HAP-1 (cell line): ENCODE results near the gene TJP2.
A peak's percentile ranks its signal among the peaks of the same experiment; 100 is the strongest.
"Not testable (repeated sequence)": the region's sequence is repeated elsewhere in the genome, so short reads cannot be mapped to it uniquely, and the experiment has no call there.

Source experiments
- DNase-seq, 2 experiments: peaks; one replicate each; pipeline ENCODE4 v3.0.0-alpha.2; 2016 to 2020; ENCODE audit warnings: low spot score in 2 of 2
- H3K27me3 ChIP-seq: fragments of 250-450 bp; sonication (Bioruptor Pico); 2 replicates; pipeline ENCODE4 v1.5.1; 2020; ENCODE audit warnings: low read depth, mild to moderate bottlenecking, moderate library complexity
- H3K36me3 ChIP-seq: fragments of 250-450 bp; sonication (Bioruptor Pico); replicated peaks from 2 replicates; pipeline ENCODE4 v1.5.1; 2020; ENCODE audit warnings: mild to moderate bottlenecking
- H3K4me1 ChIP-seq: fragments of 250-450 bp; sonication (Bioruptor Pico); 2 replicates; pipeline ENCODE4 v1.5.1; 2020; ENCODE audit warnings: mild to moderate bottlenecking
- H3K4me3 ChIP-seq: fragments of 250-450 bp; sonication (Bioruptor Pico); 2 replicates; pipeline ENCODE4 v1.5.1; 2020; ENCODE audit warnings: mild to moderate bottlenecking, moderate library complexity
- H3K9me3 ChIP-seq: fragments of 250-450 bp; sonication (Bioruptor Pico); 2 replicates; pipeline ENCODE4 v1.5.1; 2020; ENCODE audit warnings: mild to moderate bottlenecking, moderate library complexity
- in situ Hi-C: fragments of 300-500 bp; cut with MboI; formaldehyde crosslinking; loops from 3 replicates; pipeline ENCODE4 v1.14.3; 2020; ENCODE audit warnings: low sequenced_read_pairs, inconsistent platforms, mixed read lengths

TJP2 gene

GRCh38 chr9:69272212-69272611 is 98.1 kb downstream of the TJP2 start:
- H3K27me3 ChIP-seq = peaks cover 47% of the 10 kb centered on the region
- H3K36me3 ChIP-seq = no peaks in the 10 kb centered on the region
- no peaks in the 10 kb centered on the region; the same call in 1 of the 2 replicates for H3K9me3 ChIP-seq
- no peaks in the 10 kb centered on the region for H3K4me1 ChIP-seq
- DNase-seq = no peak
- no peak overlapping the region for H3K4me3 ChIP-seq
- in situ Hi-C loops = no loop called here

DNA sequence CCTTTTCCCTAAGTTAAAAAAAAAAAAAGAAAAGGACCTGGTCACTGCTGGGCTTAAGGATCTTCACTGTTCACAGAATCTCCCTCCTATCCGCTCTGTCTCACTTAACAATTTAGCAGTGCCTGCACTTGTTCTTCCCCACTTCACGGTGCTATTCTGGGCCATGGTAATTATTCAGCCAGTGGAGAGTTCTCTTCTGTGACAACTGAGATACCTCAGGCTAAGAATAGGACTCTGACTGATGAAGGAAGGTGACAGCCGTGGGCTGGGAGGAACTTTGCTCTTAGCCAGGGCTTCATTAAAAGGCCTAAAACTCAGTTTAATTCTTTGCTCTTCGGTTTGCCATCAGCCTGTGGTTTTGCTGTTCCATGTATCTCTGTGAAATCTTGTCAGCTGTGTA is 99.1 kb downstream of the TJP2 start:
- DNase-seq = no peak
- H3K9me3 ChIP-seq = no peaks in the 10 kb centered on the region; the same call in 1 of the 2 replicates
- peaks cover 53% of the 10 kb centered on the region for H3K27me3 ChIP-seq
- H3K4me3 ChIP-seq = no peak overlapping the region
- H3K36me3 ChIP-seq = no peaks in the 10 kb centered on the region
- H3K4me1 ChIP-seq = no peaks in the 10 kb centered on the region
- in situ Hi-C loops = no loop called here

DNA sequence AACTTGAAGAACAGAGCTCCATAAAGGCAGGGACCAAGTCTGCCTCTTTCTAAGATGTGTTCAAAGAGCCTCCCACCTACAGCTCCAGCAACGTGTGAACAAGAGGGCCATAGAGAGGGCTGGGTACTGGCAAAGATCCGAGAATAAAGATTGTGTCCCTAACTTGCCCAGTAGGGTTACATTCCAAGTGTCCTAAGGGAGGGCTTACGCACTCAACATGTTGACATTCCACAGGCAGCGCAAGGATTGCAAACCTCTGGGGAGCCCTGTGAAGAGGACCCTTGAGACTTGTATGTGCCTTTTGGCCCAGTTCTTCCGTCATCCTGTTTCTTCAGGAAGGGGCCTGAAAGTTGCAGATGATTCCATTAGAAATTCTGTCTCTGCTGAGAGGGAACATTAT is 102.7 kb downstream of the TJP2 start:
- no peaks in the 10 kb centered on the region for H3K9me3 ChIP-seq
- H3K4me1 ChIP-seq = no peaks in the 10 kb centered on the region
- H3K36me3 ChIP-seq = no peaks in the 10 kb centered on the region
- in situ Hi-C loops = no loop called here
- H3K4me3 ChIP-seq = no peak overlapping the region
- DNase-seq = no peak
- peaks cover 65% of the 10 kb centered on the region for H3K27me3 ChIP-seq

DNA sequence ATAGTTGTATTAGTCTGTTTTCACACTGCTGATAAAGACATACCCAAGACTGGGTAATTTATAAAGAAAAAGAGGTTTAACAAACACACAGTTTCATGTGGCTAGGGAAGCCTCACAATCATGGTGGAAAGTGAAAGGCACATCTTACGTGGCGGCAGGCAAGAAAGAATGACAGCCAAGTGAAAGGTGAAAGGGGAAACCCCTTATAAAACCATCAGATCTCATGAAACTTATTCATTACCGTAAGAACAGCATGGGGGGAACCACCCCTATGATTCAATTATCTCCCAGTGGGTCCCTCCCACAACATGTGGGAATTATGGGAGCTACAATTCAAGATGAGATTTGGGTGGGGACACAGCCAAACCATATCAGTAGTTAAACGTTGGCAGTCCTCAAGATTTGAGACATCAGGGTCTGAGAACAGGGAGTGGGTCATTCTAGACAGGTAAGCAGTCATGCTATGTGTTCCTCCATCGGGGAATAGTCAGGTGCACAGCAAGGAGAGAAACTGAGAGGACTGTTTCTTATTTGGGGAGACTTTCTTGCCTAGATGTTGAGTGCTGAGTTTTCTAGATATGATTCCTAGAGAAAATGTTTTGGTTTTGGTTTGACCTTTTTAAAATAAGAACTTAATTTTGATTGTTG is 105.1 kb downstream of the TJP2 start:
- no peak overlapping the region for H3K4me3 ChIP-seq
- H3K4me1 ChIP-seq = peaks cover 14% of the 10 kb centered on the region
- in situ Hi-C loops = no loop called here
- H3K9me3 ChIP-seq = no peaks in the 10 kb centered on the region
- no peaks in the 10 kb centered on the region for H3K36me3 ChIP-seq
- DNase-seq = no peak
- peaks cover 66% of the 10 kb centered on the region for H3K27me3 ChIP-seq

DNA sequence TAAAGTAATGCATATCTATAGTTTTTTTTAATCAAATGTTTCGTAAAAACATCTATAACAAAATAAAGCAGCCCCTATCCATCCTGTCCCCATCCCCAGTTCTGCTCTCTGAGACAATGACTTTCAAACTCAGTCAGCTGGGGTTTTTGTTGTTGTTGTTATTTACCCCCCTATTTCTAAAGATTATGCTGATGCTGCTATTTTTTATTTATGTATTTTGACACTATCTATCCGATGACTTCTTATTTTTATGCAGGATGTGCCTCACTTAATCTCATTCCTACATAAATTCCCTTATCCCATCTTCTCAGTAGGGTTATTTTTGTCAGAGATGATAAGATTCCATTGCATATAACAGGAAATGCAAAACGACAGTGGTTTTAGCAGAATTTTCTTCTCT is 105.7 kb downstream of the TJP2 start:
- in situ Hi-C loops = no loop called here
- Histone ChIP-seq H3K4me1 (peaks cover 14% of the 10 kb centered on the region), H3K4me3 (no peak overlapping the region), H3K36me3 (no peaks in the 10 kb centered on the region), H3K9me3 (peaks cover under 1% of the 10 kb centered on the region), H3K27me3 (peaks cover 63% of the 10 kb centered on the region)
- no peak for DNase-seq

DNA sequence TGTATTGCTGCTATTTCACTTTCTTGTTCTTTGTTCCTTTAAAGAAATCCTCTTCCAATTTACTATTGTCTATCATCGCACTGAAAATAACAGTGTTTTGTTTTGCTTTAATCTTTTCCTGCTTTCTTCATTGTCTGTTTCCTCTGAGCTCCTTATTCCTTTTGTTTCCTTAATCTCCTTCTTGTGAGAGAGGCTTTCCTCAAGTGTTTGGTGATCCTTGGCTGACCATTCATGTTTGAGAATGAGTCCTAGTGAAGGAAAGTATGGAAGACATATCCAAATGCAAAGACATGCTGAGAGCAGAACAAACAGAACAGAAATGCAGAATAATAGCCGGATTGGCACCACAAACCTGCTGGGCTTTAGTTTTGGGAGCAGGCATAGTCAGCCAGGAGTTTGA is 108.9 kb downstream of the TJP2 start:
- Histone ChIP-seq H3K27me3 (peaks cover 69% of the 10 kb centered on the region), H3K36me3 (no peaks in the 10 kb centered on the region), H3K9me3 (peaks cover 9% of the 10 kb centered on the region), H3K4me3 (no peak overlapping the region), H3K4me1 (peaks cover 14% of the 10 kb centered on the region)
- in situ Hi-C loops = no loop called here
- DNase-seq = peak; percentile 49 to 95

- H3K9me3 ChIP-seq = no peaks in the 10 kb centered on the region
- in situ Hi-C loops = no loop called here
- H3K4me3 ChIP-seq = no peak overlapping the region
- H3K36me3 ChIP-seq = no peaks in the 10 kb centered on the region
- no peak for DNase-seq
- no peaks in the 10 kb centered on the region for H3K4me1 ChIP-seq
- peaks cover 25% of the 10 kb centered on the region for H3K27me3 ChIP-seq
These were observed 118.0 kb downstream of the TJP2 start for GRCh38 chr9:69292078-69292477.

DNA sequence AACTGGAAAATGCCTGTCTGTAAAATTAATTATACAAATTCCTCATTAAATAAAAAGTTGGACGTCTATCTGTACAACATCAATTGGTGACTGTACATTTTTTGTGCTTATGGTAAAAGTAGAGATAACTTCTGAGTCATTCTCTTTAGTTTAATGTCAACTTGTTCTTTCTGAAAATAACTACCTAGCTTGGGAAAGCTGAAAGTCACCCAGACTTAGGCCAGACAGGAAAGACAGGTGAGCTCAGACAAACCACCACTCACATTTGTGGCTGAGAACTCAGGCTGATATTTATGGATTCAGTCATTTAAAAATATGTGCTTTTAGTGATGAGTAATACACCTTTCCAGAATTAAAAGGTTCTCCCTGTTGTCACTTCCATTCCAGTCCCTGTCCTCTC is 119.1 kb downstream of the TJP2 start:
- Histone ChIP-seq H3K9me3 (no peaks in the 10 kb centered on the region), H3K4me3 (no peak overlapping the region), H3K36me3 (no peaks in the 10 kb centered on the region), H3K27me3 (peaks cover 18% of the 10 kb centered on the region), H3K4me1 (no peaks in the 10 kb centered on the region)
- in situ Hi-C loops = no loop called here
- DNase-seq = no peak

DNA sequence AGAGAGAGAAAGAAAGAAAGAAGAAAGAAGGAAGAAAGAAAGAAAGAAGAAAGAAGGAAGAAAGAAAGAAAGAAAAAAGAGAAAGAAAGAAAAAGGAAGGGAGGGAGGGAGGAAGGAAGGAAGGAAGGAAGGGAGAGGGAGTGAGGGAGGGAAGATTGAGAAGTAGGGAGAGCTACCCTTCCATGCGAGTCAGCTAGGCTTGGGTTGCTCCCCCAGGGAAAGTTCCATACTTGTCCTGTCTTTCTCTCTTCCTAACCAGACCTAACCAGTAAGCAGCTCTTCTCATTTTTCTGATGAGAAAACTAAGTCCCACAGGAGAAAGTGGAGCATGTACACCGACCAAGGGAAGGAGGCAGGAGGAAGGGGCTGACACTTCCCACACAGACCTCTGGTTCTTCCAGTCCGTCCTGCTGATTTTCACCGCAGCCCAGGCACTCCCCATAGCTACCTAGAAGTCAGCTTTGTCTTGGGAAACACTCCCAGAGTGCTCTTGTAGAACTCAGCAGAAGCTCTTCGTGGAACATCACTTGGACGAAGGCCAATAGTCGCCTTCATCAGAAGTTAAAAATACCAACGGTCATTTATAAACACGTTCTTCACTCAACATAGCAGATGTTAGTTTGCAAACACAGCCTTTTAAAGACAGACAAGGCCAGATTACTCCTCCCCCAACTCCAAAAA is 121.9 kb downstream of the TJP2 start:
- peaks cover 22% of the 10 kb centered on the region for H3K27me3 ChIP-seq
- no peaks in the 10 kb centered on the region for H3K9me3 ChIP-seq
- no peaks in the 10 kb centered on the region for H3K4me1 ChIP-seq
- H3K4me3 ChIP-seq = no peak overlapping the region
- no peak for DNase-seq
- in situ Hi-C loops = no loop called here
- H3K36me3 ChIP-seq = no peaks in the 10 kb centered on the region

DNA sequence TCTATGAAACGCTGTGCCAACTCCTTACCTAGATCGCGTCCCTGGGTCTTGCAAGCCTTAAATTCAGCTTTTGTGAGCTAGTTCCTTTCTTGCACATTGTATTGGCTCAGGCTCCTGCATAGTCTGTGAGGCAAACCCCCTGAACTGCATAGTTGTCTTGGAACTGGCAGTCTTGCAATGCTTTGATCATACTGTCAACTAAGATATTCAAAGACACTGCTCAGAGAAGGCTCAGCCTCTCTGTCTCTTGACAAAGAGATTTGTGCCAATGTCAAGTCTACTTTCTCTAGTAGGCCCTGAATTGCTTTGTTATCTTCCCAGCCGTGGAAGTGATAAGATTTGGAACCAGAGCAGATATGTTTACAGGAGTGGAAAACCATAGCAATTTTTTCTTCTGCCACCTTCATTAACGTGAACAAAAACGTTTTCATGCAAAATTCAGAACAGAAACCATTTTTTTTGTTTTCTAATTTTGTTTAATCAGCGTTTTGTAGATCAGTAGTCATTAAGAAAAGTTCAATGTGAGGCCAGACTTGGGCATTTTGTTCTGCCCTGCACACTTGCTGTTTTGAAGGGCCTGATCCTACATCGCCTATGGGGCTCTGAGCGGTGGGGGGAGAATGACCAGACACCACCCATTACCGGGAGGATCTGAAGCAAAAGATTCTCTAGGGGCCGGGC is 123.4 kb downstream of the TJP2 start:
- in situ Hi-C loops = no loop called here
- no peaks in the 10 kb centered on the region for H3K9me3 ChIP-seq
- no peak for DNase-seq
- peaks cover 22% of the 10 kb centered on the region for H3K27me3 ChIP-seq
- H3K36me3 ChIP-seq = no peaks in the 10 kb centered on the region
- H3K4me1 ChIP-seq = no peaks in the 10 kb centered on the region
- no peak overlapping the region for H3K4me3 ChIP-seq

- H3K36me3 ChIP-seq = no peaks in the 10 kb centered on the region
- H3K4me1 ChIP-seq = no peaks in the 10 kb centered on the region
- H3K9me3 ChIP-seq = no peaks in the 10 kb centered on the region
- in situ Hi-C loops = no loop called here
- no peak for DNase-seq
- H3K27me3 ChIP-seq = peaks cover 26% of the 10 kb centered on the region
- H3K4me3 ChIP-seq = no peak overlapping the region
These were observed 125.2 kb downstream of the TJP2 start for GRCh38 chr9:69299315-69299714.

GRCh38 chr9:69299826-69300225 is 125.7 kb downstream of the TJP2 start:
- no peaks in the 10 kb centered on the region for H3K36me3 ChIP-seq
- H3K27me3 ChIP-seq = peaks cover 25% of the 10 kb centered on the region
- DNase-seq = no peak
- in situ Hi-C loops = no loop called here
- no peak overlapping the region for H3K4me3 ChIP-seq
- 0 out of 2 replicates have a peak, but pooled peaks cover 2% of the 10 kb centered on the region for H3K9me3 ChIP-seq
- H3K4me1 ChIP-seq = no peaks in the 10 kb centered on the region

DNA sequence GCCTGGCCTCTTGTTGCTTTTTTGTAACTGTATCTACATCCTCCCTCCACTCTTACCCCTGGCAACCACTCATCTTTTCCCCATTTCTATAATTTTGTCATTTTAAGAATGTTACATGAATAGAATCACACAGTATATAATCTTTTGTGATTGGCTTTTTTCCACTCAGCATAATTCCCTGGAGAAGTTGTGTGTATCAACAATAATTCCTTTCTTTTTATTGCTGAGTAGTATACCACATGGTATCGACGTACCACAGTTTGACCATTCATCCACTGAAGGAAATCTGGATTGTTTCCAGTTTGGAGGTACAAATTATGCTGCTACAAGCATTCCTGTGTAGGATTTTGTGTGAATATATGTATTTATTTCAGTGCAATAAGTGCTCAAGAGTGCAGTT is 129.3 kb downstream of the TJP2 start:
- in situ Hi-C loops = no loop called here
- Histone ChIP-seq H3K4me3 (no peak overlapping the region), H3K36me3 (no peaks in the 10 kb centered on the region), H3K27me3 (peaks cover 15% of the 10 kb centered on the region), H3K4me1 (peaks cover 17% of the 10 kb centered on the region), H3K9me3 (0 out of 2 replicates have a peak, but pooled peaks cover 2% of the 10 kb centered on the region)
- DNase-seq = no peak

- in situ Hi-C loops = not testable (repeated sequence)
These were observed 132.9 kb downstream of the TJP2 start for GRCh38 chr9:69306895-69307445.

More at GRCh38 chr9:69306895-69307445, 132.9 kb downstream of the TJP2 start:
- H3K9me3 ChIP-seq, DNase-seq, H3K36me3 ChIP-seq, H3K4me3 ChIP-seq, H3K27me3 ChIP-seq: not testable (repeated sequence)
- H3K4me1 ChIP-seq = peaks cover 20% of the 10 kb centered on the region
